Osteoblast (primary cell): ENCODE results near the gene SERINC3. TPM values are rescaled to one million over a fixed set of nuclear protein-coding genes. Genes with fewer than 3 reads are reported as not detected.

Experiments used
- DNase-seq: peaks from one replicate; pipeline ENCODE4 v3.0.0; 2011; ENCODE audit warnings: low spot score, mixed read lengths; ENCODE audit not compliant: insufficient read length; ENCODE audit errors: missing footprints
- H2AFZ ChIP-seq: 2 replicates; pipeline ENCODE4 v1.6.0; 2011; ENCODE audit warnings: mild to moderate bottlenecking, low read length
- H3K27ac ChIP-seq: 2 replicates; pipeline ENCODE4 v1.5.1; 2011; ENCODE audit warnings: mild to moderate bottlenecking, low read depth, low read length, moderate library complexity
- H3K27me3 ChIP-seq: 2 replicates; pipeline ENCODE4 v1.6.0; 2012; ENCODE audit warnings: mild to moderate bottlenecking, control low read depth, inconsistent platforms, low read length, moderate library complexity; ENCODE audit not compliant: insufficient read depth
- H3K36me3 ChIP-seq: 2 replicates; pipeline ENCODE4 v1.5.1; 2011; ENCODE audit warnings: mild to moderate bottlenecking, low read length, control low read depth, moderate library complexity; ENCODE audit not compliant: insufficient read depth
- H3K4me1 ChIP-seq: 2 replicates; pipeline ENCODE4 v1.5.1; 2011; ENCODE audit warnings: mild to moderate bottlenecking, low read length, control low read depth, moderate library complexity; ENCODE audit not compliant: insufficient read depth
- H3K4me2 ChIP-seq: 2 replicates; pipeline ENCODE4 v1.6.0; 2011; ENCODE audit warnings: mild to moderate bottlenecking, low read length; ENCODE audit not compliant: insufficient read depth
- H3K4me3 ChIP-seq: fragments of 200-600 bp; sonication (generic); 3 replicates; pipeline ENCODE4 v1.5.1; 2012; ENCODE audit warnings: mild to moderate bottlenecking, low read length, inconsistent platforms; ENCODE audit not compliant: insufficient read depth
- H3K79me2 ChIP-seq: 2 replicates; pipeline ENCODE4 v1.6.0; 2012; ENCODE audit warnings: mild to moderate bottlenecking, low read length, control low read depth, inconsistent platforms; ENCODE audit not compliant: insufficient read depth
- H3K9me3 ChIP-seq: 2 replicates; pipeline ENCODE4 v1.5.1; 2011; ENCODE audit warnings: low read depth, low read length, control low read depth
- H4K20me1 ChIP-seq: 2 replicates; pipeline ENCODE4 v1.6.0; 2012; ENCODE audit warnings: mild to moderate bottlenecking, low read length, control low read depth; ENCODE audit not compliant: insufficient read depth
- total RNA-seq: library from RNA; depleted of rRNA; stranded (reverse); fragments of >200 nt; gene quantifications from 2 replicates; pipeline ENCODE4 v1.2.3, GENCODE V29; 2012
- TF ChIP-seq, protein P1 (sequence below): IDR thresholded peaks from 2 replicates; pipeline ENCODE4 v1.5.1; 2011; ENCODE audit warnings: mild to moderate bottlenecking, low read depth, low read length, moderate library complexity; ENCODE audit errors: extremely low read depth

SERINC3 gene
- total RNA-seq, 1 donor: 167 TPM

GRCh38 chr20:44522841-44523240 lies 971 bp upstream of the SERINC3 start:
- no peak overlapping the region for H3K27ac ChIP-seq
- no peaks in the 10 kb centered on the region for H3K9me3 ChIP-seq
- no peaks in the 10 kb centered on the region for H3K27me3 ChIP-seq
- H3K4me2 ChIP-seq: peak overlapping the region; percentile 94
- peaks cover 24% of the 10 kb centered on the region for H3K4me1 ChIP-seq
- H3K79me2 ChIP-seq: peaks cover 39% of the 10 kb centered on the region
- H4K20me1 ChIP-seq: peaks cover 17% of the 10 kb centered on the region
- H3K4me3 ChIP-seq: no peak overlapping the region
- no peak for DNase-seq
- no peaks in the 10 kb centered on the region for H3K36me3 ChIP-seq
- H2AFZ ChIP-seq: no peak overlapping the region
- TF ChIP-seq, protein P1, sequence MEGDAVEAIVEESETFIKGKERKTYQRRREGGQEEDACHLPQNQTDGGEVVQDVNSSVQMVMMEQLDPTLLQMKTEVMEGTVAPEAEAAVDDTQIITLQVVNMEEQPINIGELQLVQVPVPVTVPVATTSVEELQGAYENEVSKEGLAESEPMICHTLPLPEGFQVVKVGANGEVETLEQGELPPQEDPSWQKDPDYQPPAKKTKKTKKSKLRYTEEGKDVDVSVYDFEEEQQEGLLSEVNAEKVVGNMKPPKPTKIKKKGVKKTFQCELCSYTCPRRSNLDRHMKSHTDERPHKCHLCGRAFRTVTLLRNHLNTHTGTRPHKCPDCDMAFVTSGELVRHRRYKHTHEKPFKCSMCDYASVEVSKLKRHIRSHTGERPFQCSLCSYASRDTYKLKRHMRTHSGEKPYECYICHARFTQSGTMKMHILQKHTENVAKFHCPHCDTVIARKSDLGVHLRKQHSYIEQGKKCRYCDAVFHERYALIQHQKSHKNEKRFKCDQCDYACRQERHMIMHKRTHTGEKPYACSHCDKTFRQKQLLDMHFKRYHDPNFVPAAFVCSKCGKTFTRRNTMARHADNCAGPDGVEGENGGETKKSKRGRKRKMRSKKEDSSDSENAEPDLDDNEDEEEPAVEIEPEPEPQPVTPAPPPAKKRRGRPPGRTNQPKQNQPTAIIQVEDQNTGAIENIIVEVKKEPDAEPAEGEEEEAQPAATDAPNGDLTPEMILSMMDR: no peak

DNA sequence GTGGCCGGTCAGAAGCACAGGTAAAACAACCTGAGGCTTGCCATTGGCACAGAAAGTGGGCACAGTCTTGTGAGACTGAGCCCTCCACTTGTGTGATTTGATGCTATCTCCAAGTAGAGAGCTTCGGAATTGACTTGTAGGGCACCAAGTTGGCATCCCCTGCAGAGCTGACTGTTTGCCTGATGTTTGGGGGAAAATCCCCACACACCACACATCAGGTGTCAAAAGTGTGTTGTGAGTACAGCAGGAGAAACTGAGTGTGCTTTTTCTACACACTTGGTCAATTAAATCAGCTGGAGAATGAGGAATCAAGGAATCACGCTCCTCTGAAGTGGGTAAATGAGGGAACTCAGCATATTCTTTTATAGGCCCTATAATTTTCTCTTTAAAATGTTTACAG lies 989 bp downstream of the SERINC3 start:
- Histone ChIP-seq H3K36me3 (no peaks in the 10 kb centered on the region), H4K20me1 (peaks cover 17% of the 10 kb centered on the region), H3K9me3 (no peaks in the 10 kb centered on the region), H3K4me2 (peak overlapping the region; percentile 94), H3K4me1 (peaks cover 26% of the 10 kb centered on the region), H3K27ac (peak overlapping the region; percentile 100), H3K4me3 (peak overlapping the region; percentile 99), H3K27me3 (no peaks in the 10 kb centered on the region), H2AFZ (no peak overlapping the region), H3K79me2 (peaks cover 58% of the 10 kb centered on the region)
- TF ChIP-seq, protein P1: no peak
- DNase-seq: no peak

DNA sequence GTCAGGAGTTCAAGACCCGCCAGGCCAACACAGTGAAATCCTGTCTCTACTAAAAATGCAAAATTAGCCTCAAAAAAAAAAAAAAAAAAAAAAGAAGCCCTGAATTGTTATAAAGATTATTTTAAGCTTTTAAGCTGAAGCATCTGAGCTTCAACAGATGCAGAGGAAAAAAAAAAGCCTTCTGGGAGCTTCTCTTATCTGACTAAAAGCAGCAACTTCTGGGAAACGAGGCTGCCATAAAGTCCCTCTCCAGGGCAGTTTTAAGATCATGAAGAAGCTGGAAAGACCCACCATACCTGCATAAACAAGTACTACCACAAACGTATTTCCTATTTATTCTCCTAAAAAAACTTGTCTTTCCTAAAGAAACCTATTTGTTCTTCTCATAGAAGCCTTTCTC lies 3.6 kb downstream of the SERINC3 start:
- no peak for DNase-seq
- peak overlapping the region; percentile 8 for H3K27ac ChIP-seq
- H3K4me1 ChIP-seq: peaks cover 26% of the 10 kb centered on the region
- no peak overlapping the region for H3K4me2 ChIP-seq
- H3K4me3 ChIP-seq: no peak overlapping the region
- H3K27me3 ChIP-seq: no peaks in the 10 kb centered on the region
- H2AFZ ChIP-seq: no peak overlapping the region
- TF ChIP-seq, protein P1: no peak
- peaks cover 17% of the 10 kb centered on the region for H4K20me1 ChIP-seq
- peaks cover 83% of the 10 kb centered on the region for H3K79me2 ChIP-seq
- no peaks in the 10 kb centered on the region for H3K9me3 ChIP-seq
- H3K36me3 ChIP-seq: peaks cover 3% of the 10 kb centered on the region

- H3K4me1 ChIP-seq: peaks cover 24% of the 10 kb centered on the region
- peak overlapping the region; percentile 63 for H3K27ac ChIP-seq
- no peak overlapping the region for H2AFZ ChIP-seq
- H3K9me3 ChIP-seq: no peaks in the 10 kb centered on the region
- DNase-seq: no peak
- peaks cover 17% of the 10 kb centered on the region for H4K20me1 ChIP-seq
- peaks cover 91% of the 10 kb centered on the region for H3K79me2 ChIP-seq
- no peaks in the 10 kb centered on the region for H3K27me3 ChIP-seq
- H3K36me3 ChIP-seq: peaks cover 3% of the 10 kb centered on the region
- TF ChIP-seq, protein P1: no peak
- H3K4me2 ChIP-seq: no peak overlapping the region
- H3K4me3 ChIP-seq: no peak overlapping the region
These were observed 4.4 kb downstream of the SERINC3 start for GRCh38 chr20:44517454-44517853.
